ENCODE measurements around the gene C4orf50.

C4orf50 gene

DNA sequence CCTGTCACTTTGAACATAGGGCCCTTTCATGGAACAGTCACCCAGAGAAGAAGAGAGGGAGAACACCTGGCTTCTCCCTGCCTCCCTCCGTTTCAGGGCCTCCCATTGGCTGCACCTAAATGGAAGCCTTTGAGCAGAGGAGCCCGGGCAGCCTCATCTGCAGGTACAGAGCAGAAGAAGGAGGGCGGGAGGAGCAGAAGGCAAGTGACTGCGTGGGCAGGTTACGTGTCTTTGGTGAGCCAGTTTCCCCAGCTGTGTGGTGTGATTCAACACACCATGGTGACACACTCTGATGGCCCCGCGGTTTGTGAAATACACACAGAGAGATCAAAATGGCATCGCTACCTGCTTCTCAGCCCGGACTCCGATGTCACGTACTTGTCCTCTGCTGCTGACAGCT, 431 bp downstream of the C4orf50 start:
- no peaks in the 10 kb centered on the region for H3K4me1 ChIP-seq (ENCODE audit: control insufficient read depth in 1 of 2, insufficient read depth in 1 of 2, low read depth in 1 of 2, low read length in 1 of 2)
- H3K36me3 ChIP-seq: no peaks in the 10 kb centered on the region
- no peak overlapping the region for H3K4me3 ChIP-seq (ENCODE audit: low read depth in 1 of 2, low read length in 1 of 2)
- H3K27ac ChIP-seq: no peak overlapping the region
- TF ChIP-seq, protein P1, sequence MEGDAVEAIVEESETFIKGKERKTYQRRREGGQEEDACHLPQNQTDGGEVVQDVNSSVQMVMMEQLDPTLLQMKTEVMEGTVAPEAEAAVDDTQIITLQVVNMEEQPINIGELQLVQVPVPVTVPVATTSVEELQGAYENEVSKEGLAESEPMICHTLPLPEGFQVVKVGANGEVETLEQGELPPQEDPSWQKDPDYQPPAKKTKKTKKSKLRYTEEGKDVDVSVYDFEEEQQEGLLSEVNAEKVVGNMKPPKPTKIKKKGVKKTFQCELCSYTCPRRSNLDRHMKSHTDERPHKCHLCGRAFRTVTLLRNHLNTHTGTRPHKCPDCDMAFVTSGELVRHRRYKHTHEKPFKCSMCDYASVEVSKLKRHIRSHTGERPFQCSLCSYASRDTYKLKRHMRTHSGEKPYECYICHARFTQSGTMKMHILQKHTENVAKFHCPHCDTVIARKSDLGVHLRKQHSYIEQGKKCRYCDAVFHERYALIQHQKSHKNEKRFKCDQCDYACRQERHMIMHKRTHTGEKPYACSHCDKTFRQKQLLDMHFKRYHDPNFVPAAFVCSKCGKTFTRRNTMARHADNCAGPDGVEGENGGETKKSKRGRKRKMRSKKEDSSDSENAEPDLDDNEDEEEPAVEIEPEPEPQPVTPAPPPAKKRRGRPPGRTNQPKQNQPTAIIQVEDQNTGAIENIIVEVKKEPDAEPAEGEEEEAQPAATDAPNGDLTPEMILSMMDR (IDR thresholded peaks at IDR 0.05): no peak
- peaks cover under 1% of the 10 kb centered on the region for H3K27me3 ChIP-seq
- H3K9me3 ChIP-seq: no peaks in the 10 kb centered on the region

DNA sequence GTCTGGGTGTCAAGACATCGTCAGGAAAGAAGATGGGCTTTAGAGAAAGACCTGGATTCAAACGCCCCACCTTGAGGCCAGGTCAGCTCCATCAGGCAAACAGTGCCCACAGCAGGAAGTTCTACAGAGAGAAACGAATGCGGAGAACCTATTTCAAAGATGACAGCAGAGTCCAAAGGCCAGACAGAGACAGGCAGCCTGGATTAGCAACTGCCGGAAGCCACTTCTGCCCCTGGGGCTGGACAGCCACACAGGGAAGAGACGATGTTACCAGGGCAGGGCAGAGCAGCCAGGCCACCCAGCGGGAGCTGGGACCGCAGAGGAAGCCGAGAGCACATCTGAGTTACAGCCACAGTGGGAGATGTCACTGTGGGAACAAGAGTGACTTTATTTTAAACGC, 1.2 kb downstream of the C4orf50 start:
- TF ChIP-seq, protein P1 (IDR thresholded peaks at IDR 0.05): no peak
- H3K9me3 ChIP-seq: no peaks in the 10 kb centered on the region

DNA sequence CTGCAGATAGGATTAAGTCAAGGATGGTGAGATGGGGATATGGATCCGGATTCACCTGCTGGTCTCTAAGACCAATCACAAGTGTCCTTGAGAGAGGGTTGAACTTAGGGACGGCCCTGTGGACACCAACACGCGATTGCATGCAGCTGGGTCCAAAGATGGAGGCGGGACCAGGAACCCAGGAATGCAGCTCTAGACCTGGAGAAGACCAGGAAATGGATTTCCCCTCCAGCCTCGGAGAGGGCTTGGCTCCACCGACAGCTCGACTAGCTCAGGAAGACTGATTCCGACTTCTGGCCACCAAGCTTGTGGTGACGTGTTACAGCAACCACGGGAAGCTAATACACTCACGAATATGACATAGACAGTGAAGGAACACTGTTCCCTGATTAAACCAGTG, 4.7 kb downstream of the C4orf50 start:
- TF ChIP-seq, protein P1 (IDR thresholded peaks at IDR 0.05): no peak
- no peak overlapping the region for H3K27ac ChIP-seq
- H3K4me1 ChIP-seq (ENCODE audit: control insufficient read depth in 1 of 2, insufficient read depth in 1 of 2, low read depth in 1 of 2, low read length in 1 of 2): no peaks in the 10 kb centered on the region
- peaks cover 42% of the 10 kb centered on the region for H3K27me3 ChIP-seq
- no peaks in the 10 kb centered on the region for H3K9me3 ChIP-seq
- no peaks in the 10 kb centered on the region for H3K36me3 ChIP-seq
- H3K4me3 ChIP-seq (ENCODE audit: low read depth in 1 of 2, low read length in 1 of 2): no peak overlapping the region

More for the DNA sequence above, 1.2 kb downstream of the C4orf50 start:
- Histone ChIP-seq H3K4me1 (ENCODE audit: control insufficient read depth in 1 of 2, insufficient read depth in 1 of 2, low read depth in 1 of 2, low read length in 1 of 2) (no peaks in the 10 kb centered on the region), H3K36me3 (no peaks in the 10 kb centered on the region), H3K27me3 (peaks cover 8% of the 10 kb centered on the region), H3K27ac (no peak overlapping the region), H3K4me3 (ENCODE audit: low read depth in 1 of 2, low read length in 1 of 2) (no peak overlapping the region)

DNA sequence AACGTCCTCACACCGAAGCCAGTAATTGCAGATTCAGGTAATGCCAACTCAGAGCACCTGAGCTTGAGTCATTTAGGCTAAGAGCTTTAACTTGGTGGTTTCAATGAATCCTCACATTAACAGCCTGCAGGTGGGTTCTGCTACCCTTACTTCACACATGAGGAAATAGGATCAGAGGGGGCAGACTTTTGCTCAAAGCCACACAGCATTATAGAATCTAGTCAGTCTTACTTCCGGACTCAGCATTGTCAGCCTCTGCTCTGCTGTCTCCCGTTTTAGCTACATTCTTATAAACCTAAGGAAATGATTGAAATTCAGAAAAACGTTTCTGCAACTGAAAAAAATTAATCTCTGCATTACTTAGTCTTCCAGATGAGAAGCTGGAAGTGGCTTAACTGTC, 6.0 kb downstream of the C4orf50 start:
- no peak overlapping the region for H3K27ac ChIP-seq
- TF ChIP-seq, protein P1 (IDR thresholded peaks at IDR 0.05): no peak
- no peaks in the 10 kb centered on the region for H3K9me3 ChIP-seq
- H3K4me1 ChIP-seq (ENCODE audit: control insufficient read depth in 1 of 2, insufficient read depth in 1 of 2, low read depth in 1 of 2, low read length in 1 of 2): no peaks in the 10 kb centered on the region
- no peaks in the 10 kb centered on the region for H3K36me3 ChIP-seq
- no peak overlapping the region for H3K4me3 ChIP-seq (ENCODE audit: low read depth in 1 of 2, low read length in 1 of 2)
- H3K27me3 ChIP-seq: peaks cover 56% of the 10 kb centered on the region

DNA sequence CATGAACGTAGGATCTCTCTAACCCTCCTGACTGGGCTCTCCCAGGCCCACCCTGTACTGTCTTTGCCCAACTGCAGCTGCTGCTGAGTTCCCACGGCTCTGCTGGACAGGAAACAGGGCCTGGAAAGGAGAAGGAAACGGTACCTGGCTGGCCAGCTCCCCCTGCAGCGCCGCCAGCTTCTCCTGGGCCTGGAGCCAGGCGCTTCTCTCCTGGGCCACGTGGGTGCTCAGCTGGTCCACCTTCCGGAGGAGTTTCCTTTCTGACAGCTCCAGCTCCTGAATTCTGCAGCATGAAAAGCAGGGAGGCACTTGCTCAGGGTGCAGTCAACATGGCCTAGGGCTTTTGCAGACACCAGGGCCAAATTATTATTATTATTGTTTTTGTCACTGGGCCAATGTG, 6.5 kb downstream of the C4orf50 start:
- TF ChIP-seq, protein P1 (IDR thresholded peaks at IDR 0.05): no peak
- no peak overlapping the region for H3K27ac ChIP-seq

DNA sequence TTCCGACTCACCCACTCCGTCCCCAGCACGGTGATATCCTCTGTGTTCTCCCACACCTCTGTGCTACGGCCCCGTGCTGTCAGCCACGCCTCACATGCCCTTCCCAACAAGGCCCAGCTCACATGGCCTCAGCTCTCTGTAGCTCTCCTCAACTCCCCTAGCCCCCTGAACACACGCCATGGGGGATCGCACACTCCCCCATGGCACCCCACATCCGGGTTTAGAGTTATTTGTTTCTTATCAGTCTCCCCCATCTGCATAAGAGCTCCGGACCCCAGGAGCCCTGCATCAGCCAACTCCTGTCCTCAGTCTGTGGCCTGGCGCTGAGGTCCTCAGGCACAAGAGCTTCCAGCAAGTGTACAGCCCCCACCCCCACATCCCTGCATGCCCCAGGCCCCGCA, 7.0 kb downstream of the C4orf50 start:
- Histone ChIP-seq H3K27ac (no peak overlapping the region), H3K36me3 (no peaks in the 10 kb centered on the region), H3K27me3 (peaks cover 65% of the 10 kb centered on the region), H3K4me1 (ENCODE audit: control insufficient read depth in 1 of 2, insufficient read depth in 1 of 2, low read depth in 1 of 2, low read length in 1 of 2) (no peaks in the 10 kb centered on the region), H3K9me3 (no peaks in the 10 kb centered on the region), H3K4me3 (ENCODE audit: low read depth in 1 of 2, low read length in 1 of 2) (no peak overlapping the region)
- TF ChIP-seq, protein P1 (IDR thresholded peaks at IDR 0.05): no peak

More for the DNA sequence above, 6.5 kb downstream of the C4orf50 start:
- peaks cover 61% of the 10 kb centered on the region for H3K27me3 ChIP-seq
- no peaks in the 10 kb centered on the region for H3K9me3 ChIP-seq
- H3K4me1 ChIP-seq (ENCODE audit: control insufficient read depth in 1 of 2, insufficient read depth in 1 of 2, low read depth in 1 of 2, low read length in 1 of 2): no peaks in the 10 kb centered on the region
- no peaks in the 10 kb centered on the region for H3K36me3 ChIP-seq
- no peak overlapping the region for H3K4me3 ChIP-seq (ENCODE audit: low read depth in 1 of 2, low read length in 1 of 2)

All from neutrophil (primary cell).